ENCODE data around the gene BCAP31. TPM values are rescaled to one million over a fixed set of nuclear protein-coding genes. Genes with fewer than 3 reads are reported as not detected.
"Not testable (repeated sequence)": the region's sequence is repeated elsewhere in the genome, so short reads cannot be mapped to it uniquely, and the experiment has no call there.

Gene BCAP31
- total RNA-seq, 4 donors from 2014 or later = 86.6 to 177 (median 102) TPM

DNA sequence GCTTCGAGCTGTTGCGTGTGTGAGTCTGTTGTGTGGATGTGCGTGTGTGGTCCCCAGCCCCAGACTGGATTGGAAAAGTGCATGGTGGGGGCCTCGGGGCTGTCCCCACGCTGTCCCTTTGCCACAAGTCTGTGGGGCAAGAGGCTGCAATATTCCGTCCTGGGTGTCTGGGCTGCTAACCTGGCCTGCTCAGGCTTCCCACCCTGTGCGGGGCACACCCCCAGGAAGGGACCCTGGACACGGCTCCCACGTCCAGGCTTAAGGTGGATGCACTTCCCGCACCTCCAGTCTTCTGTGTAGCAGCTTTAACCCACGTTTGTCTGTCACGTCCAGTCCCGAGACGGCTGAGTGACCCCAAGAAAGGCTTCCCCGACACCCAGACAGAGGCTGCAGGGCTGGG, 28.1 kb downstream of the BCAP31 start:
- intact Hi-C loops (cut with DNase I; ENCODE audit: low total_unique reads) = no loop called here
- Histone ChIP-seq H3K27ac (no peak overlapping the region), H3K27me3 (no peaks in the 10 kb centered on the region), H3K4me1 (no peaks in the 10 kb centered on the region), H3K36me3 (no peaks in the 10 kb centered on the region), H3K9me3 (no peaks in the 10 kb centered on the region), H3K4me3 (no peak overlapping the region)
- no peak for DNase-seq
- TF ChIP-seq POLR2A (IDR thresholded peaks at IDR 0.05) = no peak
- TF ChIP-seq, protein P1, sequence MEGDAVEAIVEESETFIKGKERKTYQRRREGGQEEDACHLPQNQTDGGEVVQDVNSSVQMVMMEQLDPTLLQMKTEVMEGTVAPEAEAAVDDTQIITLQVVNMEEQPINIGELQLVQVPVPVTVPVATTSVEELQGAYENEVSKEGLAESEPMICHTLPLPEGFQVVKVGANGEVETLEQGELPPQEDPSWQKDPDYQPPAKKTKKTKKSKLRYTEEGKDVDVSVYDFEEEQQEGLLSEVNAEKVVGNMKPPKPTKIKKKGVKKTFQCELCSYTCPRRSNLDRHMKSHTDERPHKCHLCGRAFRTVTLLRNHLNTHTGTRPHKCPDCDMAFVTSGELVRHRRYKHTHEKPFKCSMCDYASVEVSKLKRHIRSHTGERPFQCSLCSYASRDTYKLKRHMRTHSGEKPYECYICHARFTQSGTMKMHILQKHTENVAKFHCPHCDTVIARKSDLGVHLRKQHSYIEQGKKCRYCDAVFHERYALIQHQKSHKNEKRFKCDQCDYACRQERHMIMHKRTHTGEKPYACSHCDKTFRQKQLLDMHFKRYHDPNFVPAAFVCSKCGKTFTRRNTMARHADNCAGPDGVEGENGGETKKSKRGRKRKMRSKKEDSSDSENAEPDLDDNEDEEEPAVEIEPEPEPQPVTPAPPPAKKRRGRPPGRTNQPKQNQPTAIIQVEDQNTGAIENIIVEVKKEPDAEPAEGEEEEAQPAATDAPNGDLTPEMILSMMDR (IDR thresholded peaks at IDR 0.05) = no peak

DNA sequence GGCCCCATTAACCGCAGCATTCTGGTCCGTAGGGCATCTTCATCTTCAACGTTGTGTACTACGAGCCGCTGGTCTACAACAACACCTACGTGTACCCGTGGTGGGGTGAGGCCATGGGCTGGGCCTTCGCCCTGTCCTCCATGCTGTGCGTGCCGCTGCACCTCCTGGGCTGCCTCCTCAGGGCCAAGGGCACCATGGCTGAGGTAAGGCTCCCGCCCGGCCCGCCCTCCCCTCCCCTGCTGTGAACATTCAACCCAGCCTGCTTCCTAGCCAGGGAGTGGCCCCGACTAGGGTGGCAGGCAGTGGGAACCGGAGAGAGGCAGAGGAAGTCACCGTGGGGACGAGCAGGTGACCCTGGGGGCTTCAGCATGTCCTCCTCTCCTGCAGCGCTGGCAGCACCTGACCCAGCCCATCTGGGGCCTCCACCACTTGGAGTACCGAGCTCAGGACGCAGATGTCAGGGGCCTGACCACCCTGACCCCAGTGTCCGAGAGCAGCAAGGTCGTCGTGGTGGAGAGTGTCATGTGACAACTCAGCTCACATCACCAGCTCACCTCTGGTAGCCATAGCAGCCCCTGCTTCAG, 29.4 kb downstream of the BCAP31 start:
- Histone ChIP-seq H3K27ac (no peak overlapping the region), H3K4me3 (no peak overlapping the region), H3K36me3 (no peaks in the 10 kb centered on the region), H3K4me1 (no peaks in the 10 kb centered on the region), H3K9me3 (no peaks in the 10 kb centered on the region), H3K27me3 (no peaks in the 10 kb centered on the region)
- intact Hi-C loops (cut with DNase I; ENCODE audit: low total_unique reads) = no loop called here
- DNase-seq = no peak
- no peak for TF ChIP-seq POLR2A (IDR thresholded peaks at IDR 0.05)
- TF ChIP-seq, protein P1 (IDR thresholded peaks at IDR 0.05) = no peak

DNA sequence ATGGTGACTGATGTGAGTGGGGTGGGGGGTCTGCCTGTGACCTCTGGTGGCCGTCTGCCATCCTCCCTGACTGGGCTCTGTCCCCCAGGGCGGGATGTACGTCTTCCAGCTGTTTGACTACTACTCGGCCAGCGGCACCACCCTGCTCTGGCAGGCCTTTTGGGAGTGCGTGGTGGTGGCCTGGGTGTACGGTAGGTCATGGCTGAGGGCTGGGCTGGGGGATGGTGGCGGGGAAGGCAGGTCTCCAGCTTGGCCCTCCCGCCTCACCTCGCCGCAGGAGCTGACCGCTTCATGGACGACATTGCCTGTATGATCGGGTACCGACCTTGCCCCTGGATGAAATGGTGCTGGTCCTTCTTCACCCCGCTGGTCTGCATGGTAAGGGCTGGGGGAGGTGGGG, 29.9 kb downstream of the BCAP31 start:
- intact Hi-C loops (cut with DNase I; ENCODE audit: low total_unique reads); H3K27me3 ChIP-seq; H3K36me3 ChIP-seq; H3K9me3 ChIP-seq; H3K4me1 ChIP-seq; H3K27ac ChIP-seq; DNase-seq; H3K4me3 ChIP-seq: not testable (repeated sequence)

DNA sequence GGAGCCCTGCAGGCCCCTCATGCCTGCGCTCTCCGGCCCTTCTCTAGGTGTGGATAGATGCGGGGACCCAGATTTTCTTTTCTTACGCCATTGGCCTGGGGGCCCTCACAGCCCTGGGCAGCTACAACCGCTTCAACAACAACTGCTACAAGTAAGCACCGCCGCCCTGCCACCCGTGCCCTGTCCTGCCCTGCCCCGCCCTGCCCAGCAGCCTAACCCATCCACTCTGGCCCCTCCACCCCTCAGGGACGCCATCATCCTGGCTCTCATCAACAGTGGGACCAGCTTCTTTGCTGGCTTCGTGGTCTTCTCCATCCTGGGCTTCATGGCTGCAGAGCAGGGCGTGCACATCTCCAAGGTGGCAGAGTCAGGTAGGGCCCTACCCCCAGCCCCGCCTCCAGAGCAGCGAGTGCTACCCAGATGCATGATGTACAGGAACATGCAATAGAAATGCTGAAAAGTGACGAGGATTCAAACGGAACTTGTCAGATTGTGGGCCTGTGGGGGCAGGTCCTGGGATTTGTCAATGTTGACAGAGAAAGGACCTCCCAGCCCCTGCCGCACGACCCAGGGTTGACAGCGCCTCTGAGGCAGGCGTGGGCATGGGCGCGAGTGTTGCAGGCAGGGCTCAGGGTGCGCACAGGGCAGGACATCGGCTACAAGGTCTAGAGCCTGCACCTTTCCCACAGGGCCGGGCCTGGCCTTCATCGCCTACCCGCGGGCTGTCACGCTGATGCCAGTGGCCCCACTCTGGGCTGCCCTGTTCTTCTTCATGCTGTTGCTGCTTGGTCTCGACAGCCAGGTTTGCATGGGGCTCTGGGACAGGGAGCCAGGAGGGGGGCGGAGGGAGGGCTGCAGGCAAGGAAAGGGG, 30.7 kb downstream of the BCAP31 start:
- TF ChIP-seq, protein P1 (IDR thresholded peaks at IDR 0.05) = no peak
- TF ChIP-seq POLR2A (IDR thresholded peaks at IDR 0.05) = no peak
- H3K27ac ChIP-seq = no peak overlapping the region
- H3K36me3 ChIP-seq = no peaks in the 10 kb centered on the region
- H3K27me3 ChIP-seq = no peaks in the 10 kb centered on the region
- intact Hi-C loops (cut with DNase I; ENCODE audit: low total_unique reads) = no loop called here
- no peak overlapping the region for H3K4me3 ChIP-seq
- H3K9me3 ChIP-seq = no peaks in the 10 kb centered on the region
- no peaks in the 10 kb centered on the region for H3K4me1 ChIP-seq
- DNase-seq = no peak

DNA sequence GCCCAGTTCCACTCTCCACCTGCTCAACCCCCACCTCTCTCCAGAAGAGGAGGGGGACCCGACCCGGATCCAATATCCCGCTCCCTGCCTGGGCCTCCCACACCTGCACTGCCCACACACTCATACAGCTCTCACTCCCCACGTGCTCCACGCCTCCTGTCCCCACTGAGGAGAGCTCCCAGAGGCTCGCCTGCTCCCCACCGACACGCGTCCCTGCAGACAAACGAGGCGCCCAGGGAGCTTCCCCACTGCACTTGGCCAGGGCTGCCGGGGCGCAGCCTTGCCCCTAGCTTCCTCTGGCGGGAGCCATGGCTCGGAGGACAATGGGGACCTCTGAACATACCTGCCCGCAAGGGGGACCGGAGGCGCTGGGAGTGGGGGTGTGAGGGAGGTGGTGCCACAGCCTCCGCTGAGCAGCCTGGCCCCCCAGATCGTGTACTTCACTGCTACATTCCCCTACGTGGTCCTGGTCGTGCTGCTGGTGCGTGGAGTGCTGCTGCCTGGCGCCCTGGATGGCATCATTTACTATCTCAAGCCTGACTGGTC, 31.5 kb downstream of the BCAP31 start:
- intact Hi-C loops (cut with DNase I; ENCODE audit: low total_unique reads) = no loop called here
- TF ChIP-seq POLR2A (IDR thresholded peaks at IDR 0.05) = no peak
- TF ChIP-seq, protein P1 (IDR thresholded peaks at IDR 0.05) = no peak
- Histone ChIP-seq H3K4me1 (no peaks in the 10 kb centered on the region), H3K9me3 (no peaks in the 10 kb centered on the region), H3K27ac (no peak overlapping the region), H3K36me3 (no peaks in the 10 kb centered on the region), H3K27me3 (no peaks in the 10 kb centered on the region), H3K4me3 (no peak overlapping the region)
- no peak for DNase-seq
